GM12891 (cell line): Measurements from ENCODE around the gene LTO1.

Experiments used
- PAX5 ChIP-seq: IDR thresholded peaks from 2 replicates; pipeline ENCODE4 v1.6.1; 2011; ENCODE audit warnings: low read length, moderate library complexity, mild to moderate bottlenecking; ENCODE audit not compliant: insufficient read depth, severe bottlenecking
- POLR2A ChIP-seq: IDR thresholded peaks from 2 replicates; pipeline ENCODE4 v1.6.1; 2011; ENCODE audit warnings: low read depth, low read length, control low read depth
- POLR2AphosphoS5 ChIP-seq: IDR thresholded peaks from 2 replicates; pipeline ENCODE4 v1.6.1; 2011; ENCODE audit warnings: low read depth, low read length, control low read depth
- SPI1 ChIP-seq: IDR thresholded peaks from 2 replicates; pipeline ENCODE4 v1.6.1; 2011; ENCODE audit warnings: low read depth, low read length, control low read depth

GRCh38 chr11:69716891-69717747 is 42.0 kb upstream of the LTO1 start:
- TF ChIP-seq POLR2A (no peak), POLR2AphosphoS5 (no peak), SPI1 (no peak), PAX5 (no peak)
